T-helper 2 cell (primary cell): ENCODE measurements around the gene FAM167B.
"Not testable (repeated sequence)": the region's sequence is repeated elsewhere in the genome, so short reads cannot be mapped to it uniquely, and the experiment has no call there.

ENCODE experiments used
- DNase-seq, 5 experiments: peaks; one replicate each; pipeline versions ENCODE4 v3.0.0 to v3.0.0-alpha.2; 2012 to 2022

The FAM167B gene

DNA sequence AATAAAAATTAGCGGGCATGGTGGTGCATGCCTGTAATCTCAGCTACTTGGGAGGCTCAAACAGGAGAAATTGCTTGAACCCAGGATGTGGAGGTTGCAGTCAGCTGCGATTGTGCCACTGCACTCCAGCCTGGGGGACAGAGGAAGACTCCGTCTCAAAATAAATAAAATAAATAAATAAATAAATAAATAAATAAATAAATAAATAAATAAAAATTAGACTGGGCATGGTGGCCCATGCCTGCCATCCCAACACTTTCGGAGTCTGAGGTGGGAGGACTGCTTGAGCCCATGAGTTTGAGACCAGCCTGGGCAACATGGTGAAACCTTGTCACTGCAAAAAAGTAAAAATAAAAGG lies 16.2 kb downstream of the FAM167B start:
- not testable (repeated sequence) for DNase-seq

DNA sequence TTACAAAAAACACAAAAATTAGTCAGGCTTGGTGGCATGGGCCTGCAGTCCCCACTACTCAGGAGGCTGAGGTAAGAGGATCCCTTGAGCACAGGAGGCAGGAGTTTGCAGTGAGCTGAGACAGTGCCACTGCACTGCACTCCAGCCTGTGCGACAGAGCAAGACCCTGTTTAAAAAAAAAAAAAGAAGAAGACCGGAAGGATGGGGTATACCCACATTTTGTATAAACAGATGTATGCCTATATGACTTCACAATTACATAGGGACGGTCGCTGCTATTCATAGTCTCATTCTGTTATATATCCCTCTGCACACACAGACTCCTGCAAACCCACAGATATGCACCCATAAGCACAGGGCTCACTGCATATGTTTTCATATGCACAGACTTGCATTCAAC lies 16.7 kb downstream of the FAM167B start:
- peak in 2 of 5 experiments; percentile 40 to 84 for DNase-seq

DNA sequence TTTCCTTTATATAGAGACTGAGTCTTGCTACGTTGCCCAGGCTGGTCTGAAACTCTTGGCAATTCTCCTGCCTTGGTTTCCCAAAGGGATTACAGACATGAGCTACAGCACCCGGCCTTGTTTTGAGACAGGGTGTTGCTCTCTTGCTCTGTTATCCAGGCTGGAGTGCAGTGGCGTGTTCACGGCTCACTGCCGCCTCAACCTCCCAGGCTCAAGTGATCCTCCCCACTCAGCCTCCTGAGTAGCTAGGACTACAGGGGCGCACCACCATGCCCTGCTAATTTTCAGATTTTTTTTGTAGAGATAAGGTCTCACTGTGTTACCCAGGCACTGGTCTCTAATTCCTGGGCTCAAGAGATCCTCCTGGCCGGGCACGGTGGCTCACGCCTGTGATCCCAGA lies 18.8 kb downstream of the FAM167B start:
- no peak for DNase-seq

DNA sequence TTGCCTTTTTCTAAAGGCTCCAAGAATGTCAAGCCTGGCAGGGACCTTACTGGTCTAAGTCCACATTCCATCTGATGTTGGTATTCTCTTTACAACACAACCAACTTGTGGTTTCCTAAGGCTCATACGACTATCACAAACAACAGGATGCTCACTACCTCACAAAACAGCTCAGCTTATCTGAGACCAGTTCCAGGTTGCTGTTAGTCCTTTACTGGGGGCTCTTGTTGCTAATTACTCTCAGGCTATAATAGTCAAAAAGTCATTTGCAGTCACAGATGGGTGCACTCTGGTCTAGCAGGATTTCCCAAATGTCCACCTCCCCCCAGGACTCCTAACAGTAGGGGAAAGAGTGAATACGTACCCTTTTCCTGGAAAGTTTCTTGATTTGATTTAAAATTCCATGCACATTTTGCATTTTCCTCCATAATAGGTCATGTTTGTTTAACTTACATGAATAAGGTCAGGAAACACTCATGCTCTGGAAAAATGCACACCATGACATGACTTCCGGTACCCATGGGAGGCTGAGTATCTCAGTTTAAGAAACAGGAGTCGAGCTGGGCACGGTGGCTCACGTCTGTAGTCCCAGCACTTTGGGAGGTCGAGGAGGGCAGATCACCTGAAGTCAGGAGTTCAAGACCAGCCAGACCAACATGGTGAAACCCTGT lies 20.0 kb downstream of the FAM167B start:
- DNase-seq = peak in 1 of 5 experiments; percentile 88

DNA sequence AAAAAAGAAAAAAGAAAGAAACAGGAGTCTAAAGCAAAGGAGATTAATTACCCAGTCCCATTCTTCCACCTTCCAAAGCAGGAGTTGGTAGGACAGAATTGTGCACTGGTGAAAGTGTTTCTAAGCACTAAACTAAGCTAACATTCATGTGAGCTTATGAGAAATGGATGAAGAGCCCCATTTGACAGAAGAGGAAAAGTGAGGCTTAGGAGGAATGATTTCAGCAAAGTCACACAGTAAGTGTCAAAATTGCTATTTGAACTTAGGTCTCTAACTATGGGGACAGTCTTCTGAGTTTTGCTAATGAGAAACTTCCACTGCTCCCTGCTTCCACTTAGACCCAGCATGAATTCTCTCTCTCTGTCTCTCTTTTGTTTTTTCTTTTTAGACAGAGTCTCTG lies 22.7 kb downstream of the FAM167B start:
- no peak for DNase-seq

DNA sequence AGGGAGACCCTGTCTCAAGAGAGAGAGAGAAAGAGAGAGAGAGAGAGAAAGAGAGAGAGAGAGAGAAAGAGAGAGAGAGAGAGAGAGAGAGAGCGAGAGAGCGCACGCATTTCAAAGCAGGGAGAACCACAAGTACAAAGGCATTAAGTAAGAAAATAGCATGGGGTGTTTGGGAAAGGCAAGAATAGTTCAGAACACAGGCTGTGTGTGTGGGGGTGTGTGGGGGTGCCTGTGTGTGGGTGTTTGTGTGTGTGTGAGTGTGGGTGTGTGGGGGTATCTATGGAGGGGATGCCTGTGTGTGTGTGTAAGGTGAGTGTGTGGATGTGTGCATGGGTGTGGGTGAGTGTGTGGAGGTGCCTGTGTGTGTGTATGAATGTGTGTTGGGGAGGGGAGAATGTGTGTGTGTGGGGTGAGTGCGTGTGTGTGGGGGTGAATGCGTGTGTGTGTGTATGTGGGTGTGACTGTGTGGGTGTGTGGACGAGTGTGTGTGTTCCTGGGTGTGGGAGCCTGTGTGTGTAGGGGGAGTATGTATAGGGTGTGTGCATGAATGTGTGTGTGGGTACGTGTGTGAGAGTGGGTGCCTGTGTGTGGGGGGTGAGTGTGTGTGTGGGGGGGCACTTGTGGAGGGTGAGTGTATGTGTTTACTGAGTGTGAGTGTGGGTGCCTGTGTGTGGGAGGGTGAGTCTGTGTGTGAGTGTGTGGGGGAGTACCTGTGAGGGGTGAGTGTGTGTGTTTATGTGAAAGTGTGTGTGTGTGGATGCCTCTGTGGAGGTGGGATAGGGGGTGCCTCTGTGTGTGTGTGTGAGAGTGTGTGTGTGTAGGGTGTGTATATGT lies 25.8 kb downstream of the FAM167B start:
- peak in 1 of 5 experiments; percentile 59 for DNase-seq

DNA sequence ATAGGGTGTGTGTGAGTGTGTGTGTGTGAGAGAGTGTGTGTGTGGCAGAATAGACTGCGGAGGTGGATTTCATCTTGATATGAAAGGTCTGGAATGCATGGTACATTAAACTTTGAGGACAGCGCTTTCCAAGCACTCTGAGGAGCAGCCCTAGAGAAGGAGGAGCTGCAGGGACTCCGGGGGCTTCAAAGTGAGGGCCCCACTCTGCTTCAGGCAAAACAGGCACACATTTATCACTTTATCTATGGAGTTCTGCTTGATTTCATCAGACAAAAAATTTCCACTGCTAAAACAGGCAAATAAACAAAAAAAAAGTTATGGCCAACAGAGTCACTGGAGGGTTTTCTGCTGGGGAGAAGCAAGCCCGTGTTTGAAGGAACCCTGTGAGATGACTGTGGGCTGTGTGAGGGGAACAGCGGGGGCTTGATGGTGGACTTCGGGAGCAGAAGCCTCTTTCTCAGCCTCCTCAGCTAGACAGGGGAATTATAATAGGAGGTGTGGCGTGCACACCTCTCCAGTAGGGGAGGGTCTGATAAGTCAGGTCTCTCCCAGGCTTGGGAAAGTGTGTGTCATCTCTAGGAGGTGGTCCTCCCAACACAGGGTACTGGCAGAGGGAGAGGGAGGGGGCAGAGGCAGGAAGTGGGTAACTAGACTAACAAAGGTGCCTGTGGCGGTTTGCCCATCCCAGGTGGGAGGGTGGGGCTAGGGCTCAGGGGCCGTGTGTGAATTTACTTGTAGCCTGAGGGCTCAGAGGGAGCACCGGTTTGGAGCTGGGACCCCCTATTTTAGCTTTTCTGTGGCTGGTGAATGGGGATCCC lies 26.6 kb downstream of the FAM167B start:
- DNase-seq = peak; percentile 35 to 88 (median 75)

DNA sequence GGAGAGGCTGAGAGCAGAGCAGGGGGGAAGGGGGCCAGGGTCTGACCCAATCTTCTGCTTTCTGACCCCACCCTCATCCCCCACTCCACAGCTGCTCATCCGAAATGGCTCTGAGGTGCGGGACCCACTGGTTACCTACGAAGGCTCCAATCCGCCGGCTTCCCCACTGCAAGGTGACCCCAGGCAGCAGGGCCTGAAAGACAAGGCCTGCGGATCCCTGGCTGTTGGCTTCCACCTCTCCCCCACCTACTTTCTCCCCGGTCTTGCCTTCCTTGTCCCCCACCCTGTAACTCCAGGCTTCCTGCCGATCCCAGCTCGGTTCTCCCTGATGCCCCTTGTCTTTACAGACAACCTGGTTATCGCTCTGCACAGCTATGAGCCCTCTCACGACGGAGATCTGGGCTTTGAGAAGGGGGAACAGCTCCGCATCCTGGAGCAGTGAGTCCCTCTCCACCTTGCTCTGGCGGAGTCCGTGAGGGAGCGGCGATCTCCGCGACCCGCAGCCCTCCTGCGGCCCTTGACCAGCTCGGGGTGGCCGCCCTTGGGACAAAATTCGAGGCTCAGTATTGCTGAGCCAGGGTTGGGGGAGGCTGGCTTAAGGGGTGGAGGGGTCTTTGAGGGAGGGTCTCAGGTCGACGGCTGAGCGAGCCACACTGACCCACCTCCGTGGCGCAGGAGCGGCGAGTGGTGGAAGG lies 27.8 kb downstream of the FAM167B start:
- no peak for DNase-seq

DNA sequence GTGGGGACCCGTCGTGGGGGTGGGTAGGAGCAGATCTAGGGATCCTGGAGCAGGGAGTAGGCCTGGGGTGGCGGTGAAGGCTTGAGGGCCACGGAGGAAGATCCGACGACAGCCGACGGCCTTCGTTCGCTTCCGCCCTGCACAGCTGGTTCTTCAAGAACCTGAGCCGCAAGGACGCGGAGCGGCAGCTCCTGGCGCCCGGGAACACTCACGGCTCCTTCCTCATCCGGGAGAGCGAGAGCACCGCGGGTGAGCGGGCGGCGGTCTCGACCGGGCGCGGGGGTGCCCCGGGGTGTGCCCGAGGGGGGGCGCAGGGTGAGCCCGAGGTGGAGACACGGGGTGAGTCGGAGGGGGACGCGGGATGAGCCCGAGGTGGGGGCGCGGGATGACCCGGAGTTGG lies 28.4 kb downstream of the FAM167B start:
- DNase-seq = no peak

DNA sequence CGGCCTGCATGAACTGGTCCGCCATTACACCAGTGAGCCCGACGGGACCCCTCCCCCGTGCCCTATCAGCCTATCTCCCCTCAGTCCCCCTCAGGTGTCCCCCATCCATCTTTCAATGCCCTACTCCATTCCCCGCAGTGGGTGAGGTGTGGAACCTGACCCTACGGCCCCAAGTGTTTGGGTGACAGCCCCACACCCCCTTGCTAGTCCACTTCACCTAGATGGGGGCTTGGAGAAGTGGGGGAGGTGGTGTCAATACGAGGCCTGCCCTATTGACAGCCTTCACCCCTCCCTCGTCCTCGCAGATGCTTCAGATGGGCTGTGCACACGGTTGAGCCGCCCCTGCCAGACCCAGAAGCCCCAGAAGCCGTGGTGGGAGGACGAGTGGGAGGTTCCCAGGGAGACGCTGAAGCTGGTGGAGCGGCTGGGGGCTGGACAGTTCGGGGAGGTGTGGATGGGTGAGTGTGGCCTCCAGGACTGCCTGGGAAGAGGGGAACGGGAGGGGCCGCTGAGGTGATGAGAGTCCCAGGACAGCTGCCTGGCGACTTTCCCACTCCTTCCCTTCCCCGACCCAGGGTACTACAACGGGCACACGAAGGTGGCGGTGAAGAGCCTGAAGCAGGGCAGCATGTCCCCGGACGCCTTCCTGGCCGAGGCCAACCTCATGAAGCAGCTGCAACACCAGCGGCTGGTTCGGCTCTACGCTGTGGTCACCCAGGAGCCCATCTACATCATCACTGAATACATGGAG lies 29.2 kb downstream of the FAM167B start:
- DNase-seq = no peak

DNA sequence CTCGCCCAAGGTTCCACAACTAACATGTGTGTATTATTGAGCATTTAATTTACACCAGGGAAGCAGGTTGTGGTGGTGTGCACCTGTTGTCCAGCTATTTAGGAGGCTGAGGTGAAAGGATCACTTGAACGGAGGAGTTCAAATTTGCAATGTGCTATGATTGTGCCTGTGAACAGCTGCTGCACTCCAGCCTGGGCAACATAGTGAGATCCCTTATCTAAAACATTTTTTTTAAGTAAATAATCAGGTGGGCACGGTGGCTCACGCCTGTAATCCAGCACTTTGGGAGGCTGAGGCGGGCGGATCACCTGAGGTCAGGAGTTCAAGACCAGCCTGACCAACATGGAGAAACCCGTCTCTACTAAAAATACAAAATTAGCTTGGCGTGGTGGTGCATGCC lies 37.8 kb downstream of the FAM167B start:
- not testable (repeated sequence) for DNase-seq

DNA sequence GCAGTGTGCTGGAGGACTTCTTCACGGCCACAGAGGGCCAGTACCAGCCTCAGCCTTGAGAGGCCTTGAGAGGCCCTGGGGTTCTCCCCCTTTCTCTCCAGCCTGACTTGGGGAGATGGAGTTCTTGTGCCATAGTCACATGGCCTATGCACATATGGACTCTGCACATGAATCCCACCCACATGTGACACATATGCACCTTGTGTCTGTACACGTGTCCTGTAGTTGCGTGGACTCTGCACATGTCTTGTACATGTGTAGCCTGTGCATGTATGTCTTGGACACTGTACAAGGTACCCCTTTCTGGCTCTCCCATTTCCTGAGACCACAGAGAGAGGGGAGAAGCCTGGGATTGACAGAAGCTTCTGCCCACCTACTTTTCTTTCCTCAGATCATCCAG lies 38.6 kb downstream of the FAM167B start:
- DNase-seq = no peak

DNA sequence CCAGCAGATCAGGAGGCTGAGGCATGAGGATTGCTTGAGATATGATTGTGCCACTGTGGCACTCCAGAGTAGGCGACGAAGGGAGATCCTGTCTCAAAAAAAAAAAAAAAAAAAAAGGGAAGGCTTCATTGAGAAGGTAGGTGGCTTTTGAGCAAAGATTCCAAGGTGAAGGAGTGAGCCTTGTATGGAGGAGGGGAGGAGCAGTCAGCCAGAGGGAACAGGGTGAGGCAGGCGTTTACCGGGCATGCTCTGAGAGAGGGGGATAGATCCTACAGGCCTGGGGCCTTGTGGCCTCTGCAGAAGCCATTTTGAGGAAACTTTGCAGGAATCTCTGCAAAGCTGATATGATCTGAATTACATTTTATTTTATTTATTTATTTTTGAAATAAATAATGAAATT lies 39.7 kb downstream of the FAM167B start:
- DNase-seq = no peak

DNA sequence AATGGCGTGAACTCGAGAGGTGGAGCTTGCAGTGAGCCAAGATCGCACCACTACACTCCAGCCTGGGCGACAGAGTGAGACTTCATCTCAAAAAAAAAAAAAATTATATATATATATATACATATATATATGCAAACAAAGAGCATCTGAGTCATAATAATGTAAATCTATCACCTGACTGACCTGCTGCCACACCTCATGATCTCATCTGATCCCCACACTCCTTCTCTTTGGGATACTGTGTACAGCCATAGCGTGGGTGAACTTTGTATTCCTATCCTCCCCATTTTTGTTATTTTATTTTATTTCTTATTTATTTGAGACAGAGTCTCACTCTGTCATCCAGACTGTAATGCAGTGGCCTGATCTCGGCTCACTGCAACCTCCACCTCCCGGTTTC lies 42.2 kb downstream of the FAM167B start:
- no peak for DNase-seq

DNA sequence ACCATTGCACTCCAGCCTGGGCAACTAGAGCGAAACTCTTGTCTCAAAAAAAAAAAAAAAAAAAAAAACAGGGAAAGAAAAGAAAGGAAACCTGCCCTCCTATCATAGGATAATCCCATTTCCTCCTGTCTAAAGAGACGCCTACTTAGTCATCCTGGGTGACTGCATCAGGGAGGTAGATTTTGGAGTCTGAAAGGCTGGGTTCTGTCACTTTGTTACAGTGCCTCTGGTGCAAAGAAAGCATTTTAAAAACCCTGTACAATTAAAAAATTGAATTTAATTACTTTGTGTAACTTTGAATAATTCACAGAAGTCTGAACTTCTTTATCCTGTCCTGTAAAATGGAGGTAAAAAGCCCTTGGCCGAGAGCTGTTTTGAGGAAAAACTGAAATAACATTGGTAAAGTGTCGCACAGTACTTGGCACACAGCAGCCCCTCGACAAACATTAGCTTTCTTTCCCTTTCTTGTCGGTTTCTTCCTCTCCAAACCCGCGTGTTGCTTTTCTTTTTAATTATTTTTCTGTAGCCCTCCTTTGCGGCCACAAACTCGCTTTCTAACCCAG lies 44.2 kb downstream of the FAM167B start:
- DNase-seq = no peak

DNA sequence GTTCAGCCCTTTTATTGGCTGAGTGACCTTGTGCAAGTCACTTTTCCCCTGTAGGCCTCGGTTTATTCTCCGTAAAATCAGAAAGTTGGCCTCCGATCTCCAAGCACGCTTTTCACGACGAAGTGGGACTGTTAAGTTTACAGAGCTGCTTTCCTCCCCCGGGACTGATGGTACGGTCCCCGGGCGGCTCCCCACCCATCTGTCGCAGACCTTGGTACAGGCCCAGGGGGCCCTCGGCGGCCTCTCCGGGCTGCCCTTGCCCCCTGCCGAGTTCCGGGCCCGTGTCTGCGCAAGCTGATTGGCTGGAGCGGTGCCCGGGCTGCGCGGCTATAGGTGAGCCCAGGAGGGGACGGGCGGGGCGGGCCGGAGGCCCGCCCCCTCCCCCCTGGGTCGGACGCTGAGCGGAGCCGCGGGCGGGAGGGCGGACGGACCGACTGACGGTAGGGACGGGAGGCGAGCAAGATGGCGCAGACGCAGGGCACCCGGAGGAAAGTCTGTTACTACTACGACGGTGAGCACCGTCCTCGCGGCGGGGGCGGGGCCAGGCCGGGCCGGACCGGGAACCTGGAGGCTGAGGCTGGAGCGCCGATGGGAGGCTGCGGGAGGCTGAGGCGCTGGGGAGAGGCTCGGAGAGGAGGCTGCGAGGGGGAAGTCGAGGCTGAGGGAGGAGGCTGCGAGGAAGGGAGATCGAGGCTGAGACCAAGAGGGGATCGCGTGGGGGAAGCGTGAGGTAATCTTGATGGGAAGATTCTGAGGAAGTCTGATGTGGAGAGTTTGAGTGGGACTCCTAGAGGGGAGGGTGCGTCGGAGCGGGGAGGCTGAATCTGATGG lies 44.9 kb downstream of the FAM167B start, which contains the start of gene HDAC1:
Gene HDAC1, plus strand, starts transcription at position 376 of the 831 bp plus-strand sequence. Its CDS starts 87 bp downstream, at position 463.
- peak; percentile 94 to 99 (median 97) for DNase-seq

DNA sequence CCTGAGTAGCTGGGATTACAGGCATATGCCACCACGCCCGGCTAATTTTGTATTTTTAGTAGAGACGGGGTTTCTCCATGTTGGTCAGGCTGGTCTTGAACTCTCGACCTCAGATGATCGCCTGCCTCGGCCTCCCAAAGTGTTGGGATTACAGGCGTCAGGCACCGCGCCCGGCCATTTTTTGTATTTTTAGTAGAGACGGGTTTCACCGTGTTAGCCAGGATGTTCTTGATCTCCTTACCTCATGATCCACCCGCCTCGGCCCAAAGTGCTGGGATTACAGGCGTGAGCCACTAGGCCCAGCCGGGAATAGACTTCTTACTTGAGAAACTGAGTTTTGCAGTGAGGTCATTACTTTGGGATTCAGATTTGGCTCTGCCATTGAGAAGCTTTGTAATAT lies 51.2 kb downstream of the FAM167B start:
- DNase-seq = not testable (repeated sequence)
